Measurements from ENCODE around the gene PTPN13.

Gene PTPN13

DNA sequence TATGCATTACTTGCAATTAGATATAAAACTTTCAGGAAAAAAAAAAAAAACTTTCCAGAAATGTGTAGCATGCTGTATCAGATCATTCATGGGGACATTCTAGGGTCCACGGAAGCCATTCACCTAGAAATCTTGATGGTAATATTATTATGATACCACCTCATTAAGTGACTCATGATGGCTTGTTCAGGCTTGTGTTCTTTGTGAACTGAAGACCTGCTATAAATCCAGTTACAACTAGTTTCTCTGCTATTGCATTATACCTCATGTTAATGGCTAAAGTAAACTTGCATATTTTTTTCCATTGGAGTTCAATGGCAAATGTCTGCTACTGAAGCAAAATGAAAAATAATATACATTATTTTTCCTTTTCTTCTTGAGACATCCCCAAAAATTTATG is 35.3 kb upstream of the PTPN13 start:
- no peaks in the 10 kb centered on the region for H3K9me3 ChIP-seq (replicated peaks in 1 of 11)
- no peaks in the 10 kb centered on the region; a peak in 1 of 22 replicates for H4K20me1 ChIP-seq
- no peak overlapping the region for H3K4me3 ChIP-seq
- H3K27ac ChIP-seq: no peak overlapping the region
- no peaks in the 10 kb centered on the region for H3K36me3 ChIP-seq
- peaks cover 0 to 72% (median 0%) of the 10 kb centered on the region in 11 experiments; a peak in 4 of 22 replicates for H3K27me3 ChIP-seq
- H3K4me1 ChIP-seq: peaks cover 5 to 32% (median 21%) of the 10 kb centered on the region in 10 experiments; a peak in 17 of 20 replicates
- no peak overlapping the region for H3K9ac ChIP-seq
- TF ChIP-seq Cebpa-rat (IDR thresholded peaks at IDR 0.05): no peak
- H3K4me2 ChIP-seq: no peak overlapping the region

DNA sequence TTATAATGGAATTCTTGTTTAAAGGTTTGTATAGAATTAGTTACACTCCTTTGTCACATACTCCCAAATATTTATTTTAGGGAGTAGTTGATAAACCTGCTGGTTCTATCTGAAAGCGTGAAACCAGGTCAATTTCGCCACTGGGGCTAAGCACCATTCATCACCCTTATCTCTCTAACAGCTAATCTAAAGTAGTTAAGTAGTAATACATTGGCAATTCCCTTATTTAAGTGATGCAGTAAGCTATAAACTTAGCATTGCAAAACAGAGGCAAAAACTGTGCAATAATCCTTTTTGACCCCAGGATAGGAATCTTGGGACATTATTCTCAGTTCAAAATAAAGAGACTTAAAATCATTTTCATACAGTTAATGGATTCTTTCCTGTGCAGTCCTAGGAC is 33.7 kb upstream of the PTPN13 start:
- no peaks in the 10 kb centered on the region for H3K9me3 ChIP-seq (replicated peaks in 1 of 11)
- H3K4me2 ChIP-seq: no peak overlapping the region
- H3K4me3 ChIP-seq: no peak overlapping the region
- H4K20me1 ChIP-seq: no peaks in the 10 kb centered on the region
- peaks cover 0 to 70% (median 0%) of the 10 kb centered on the region in 11 experiments; a peak in 4 of 22 replicates for H3K27me3 ChIP-seq
- no peak for TF ChIP-seq Cebpa-rat (IDR thresholded peaks at IDR 0.05)
- H3K4me1 ChIP-seq: peaks cover 0 to 17% (median 6%) of the 10 kb centered on the region in 10 experiments; a peak in 8 of 20 replicates
- no peak overlapping the region for H3K9ac ChIP-seq
- no peaks in the 10 kb centered on the region for H3K36me3 ChIP-seq
- H3K27ac ChIP-seq: no peak overlapping the region

DNA sequence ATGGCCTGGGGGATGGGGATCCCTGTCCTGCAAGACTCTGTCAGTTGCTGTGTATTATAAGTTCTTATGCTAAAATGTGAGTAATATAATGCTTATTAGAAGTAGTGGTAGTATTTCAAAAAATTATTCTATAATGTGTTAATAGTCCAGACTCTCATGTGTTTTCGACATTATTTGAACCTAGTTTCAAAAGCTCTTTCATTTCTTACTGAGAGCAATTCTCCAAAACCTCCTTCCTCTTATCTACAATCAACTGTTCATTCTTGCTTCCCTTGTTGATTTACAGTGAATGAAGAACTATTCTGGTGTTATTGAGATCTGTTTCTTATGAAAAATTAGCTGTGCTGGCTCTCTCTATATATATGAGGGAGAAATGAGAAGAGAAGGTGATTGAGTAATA is 32.9 kb upstream of the PTPN13 start:
- Histone ChIP-seq H3K4me1 (peaks cover 0 to 21% (median 6%) of the 10 kb centered on the region in 10 experiments; a peak in 8 of 20 replicates), H4K20me1 (no peaks in the 10 kb centered on the region), H3K4me2 (no peak overlapping the region), H3K27ac (no peak overlapping the region), H3K4me3 (no peak overlapping the region), H3K36me3 (no peaks in the 10 kb centered on the region), H3K27me3 (peaks cover 0 to 70% (median 0%) of the 10 kb centered on the region in 11 experiments; a peak in 4 of 22 replicates), H3K9me3 (replicated peaks in 1 of 11) (no peaks in the 10 kb centered on the region), H3K9ac (no peak overlapping the region)
- no peak for TF ChIP-seq Cebpa-rat (IDR thresholded peaks at IDR 0.05)

DNA sequence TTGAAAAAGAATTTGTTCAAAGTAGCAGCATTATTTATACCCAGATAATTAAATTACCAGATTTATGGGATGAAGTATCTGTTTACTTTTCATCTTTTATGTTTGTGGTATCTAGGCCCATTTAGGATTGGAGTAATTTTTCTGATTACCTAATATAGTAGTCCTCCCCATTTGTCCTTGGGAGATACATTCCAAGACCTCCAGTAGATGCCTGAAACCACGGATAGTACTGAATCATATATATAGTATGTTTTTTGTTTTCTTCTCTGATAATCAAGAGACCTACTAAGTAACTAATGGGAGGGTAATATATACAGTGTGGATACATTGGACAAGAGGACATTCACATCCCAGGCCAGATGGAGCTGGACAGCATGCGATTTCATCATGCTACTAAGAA is 30.7 kb upstream of the PTPN13 start:
- H3K4me2 ChIP-seq: no peak overlapping the region
- H3K27me3 ChIP-seq: peaks cover 0 to 62% (median 0%) of the 10 kb centered on the region in 11 experiments; a peak in 4 of 22 replicates
- TF ChIP-seq Cebpa-rat (IDR thresholded peaks at IDR 0.05): no peak
- no peak overlapping the region for H3K27ac ChIP-seq
- H3K4me3 ChIP-seq: no peak overlapping the region
- peaks cover 0 to 7% (median 0%) of the 10 kb centered on the region in 10 experiments; a peak in 2 of 20 replicates for H3K4me1 ChIP-seq
- H4K20me1 ChIP-seq: no peaks in the 10 kb centered on the region
- no peaks in the 10 kb centered on the region for H3K9me3 ChIP-seq (replicated peaks in 1 of 11)
- no peak overlapping the region for H3K9ac ChIP-seq
- no peaks in the 10 kb centered on the region for H3K36me3 ChIP-seq

DNA sequence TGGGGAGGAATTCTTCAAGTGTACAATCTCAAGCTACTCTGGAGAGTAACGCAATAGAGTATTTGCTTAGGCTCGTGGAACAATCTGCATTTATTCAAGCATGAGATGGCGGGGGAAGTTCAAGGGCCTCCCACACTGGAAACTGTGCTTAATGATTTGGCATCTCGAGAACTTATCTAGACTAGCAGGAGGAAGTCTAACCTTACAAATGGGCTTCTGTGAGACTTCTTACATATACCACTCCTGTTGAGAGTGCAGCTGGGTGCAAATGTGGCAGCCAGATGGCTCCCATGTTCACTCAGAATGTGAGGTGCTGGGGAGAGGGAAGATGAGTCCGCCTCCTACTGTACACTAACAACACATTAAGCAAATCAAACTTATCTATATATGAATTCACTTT is 29.3 kb upstream of the PTPN13 start:
- no peak overlapping the region for H3K9ac ChIP-seq
- H3K27me3 ChIP-seq: peaks cover 0 to 49% (median 0%) of the 10 kb centered on the region in 11 experiments; a peak in 4 of 22 replicates
- H4K20me1 ChIP-seq: no peaks in the 10 kb centered on the region
- H3K4me2 ChIP-seq: no peak overlapping the region
- H3K9me3 ChIP-seq (replicated peaks in 1 of 11): no peaks in the 10 kb centered on the region
- H3K4me1 ChIP-seq: peaks cover 0 to 7% (median 0%) of the 10 kb centered on the region in 10 experiments; a peak in 2 of 20 replicates
- H3K36me3 ChIP-seq: no peaks in the 10 kb centered on the region
- H3K4me3 ChIP-seq: no peak overlapping the region
- no peak for TF ChIP-seq Cebpa-rat (IDR thresholded peaks at IDR 0.05)
- no peak overlapping the region for H3K27ac ChIP-seq

DNA sequence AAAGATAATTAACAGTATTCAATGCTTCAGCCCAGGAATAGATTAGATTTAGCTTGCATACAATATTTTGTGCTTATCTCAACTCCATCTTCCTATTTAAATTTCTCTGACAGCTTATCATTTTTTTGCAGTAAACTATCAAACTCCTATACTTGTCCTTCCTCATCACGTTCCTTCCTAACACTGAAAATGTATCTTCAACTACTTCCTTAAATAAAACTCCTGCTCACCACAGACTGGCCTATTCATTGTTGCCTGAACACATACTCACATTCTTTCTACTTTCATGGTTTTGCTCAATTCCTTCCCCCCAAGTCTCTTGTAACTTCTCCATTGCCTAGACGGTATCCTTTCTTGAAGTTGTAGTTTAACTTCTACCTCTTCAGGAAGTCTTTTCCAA is 28.5 kb upstream of the PTPN13 start:
- H4K20me1 ChIP-seq: no peaks in the 10 kb centered on the region
- H3K4me1 ChIP-seq: peaks cover 0 to 7% (median 0%) of the 10 kb centered on the region in 10 experiments; a peak in 2 of 20 replicates
- H3K36me3 ChIP-seq: no peaks in the 10 kb centered on the region
- H3K4me3 ChIP-seq: no peak overlapping the region
- peaks cover 0 to 42% (median 0%) of the 10 kb centered on the region in 11 experiments; a peak in 4 of 22 replicates for H3K27me3 ChIP-seq
- no peak overlapping the region for H3K9ac ChIP-seq
- H3K4me2 ChIP-seq: no peak overlapping the region; a peak in 1 of 22 replicates
- no peaks in the 10 kb centered on the region for H3K9me3 ChIP-seq (replicated peaks in 1 of 11)
- TF ChIP-seq Cebpa-rat (IDR thresholded peaks at IDR 0.05): no peak
- no peak overlapping the region for H3K27ac ChIP-seq

DNA sequence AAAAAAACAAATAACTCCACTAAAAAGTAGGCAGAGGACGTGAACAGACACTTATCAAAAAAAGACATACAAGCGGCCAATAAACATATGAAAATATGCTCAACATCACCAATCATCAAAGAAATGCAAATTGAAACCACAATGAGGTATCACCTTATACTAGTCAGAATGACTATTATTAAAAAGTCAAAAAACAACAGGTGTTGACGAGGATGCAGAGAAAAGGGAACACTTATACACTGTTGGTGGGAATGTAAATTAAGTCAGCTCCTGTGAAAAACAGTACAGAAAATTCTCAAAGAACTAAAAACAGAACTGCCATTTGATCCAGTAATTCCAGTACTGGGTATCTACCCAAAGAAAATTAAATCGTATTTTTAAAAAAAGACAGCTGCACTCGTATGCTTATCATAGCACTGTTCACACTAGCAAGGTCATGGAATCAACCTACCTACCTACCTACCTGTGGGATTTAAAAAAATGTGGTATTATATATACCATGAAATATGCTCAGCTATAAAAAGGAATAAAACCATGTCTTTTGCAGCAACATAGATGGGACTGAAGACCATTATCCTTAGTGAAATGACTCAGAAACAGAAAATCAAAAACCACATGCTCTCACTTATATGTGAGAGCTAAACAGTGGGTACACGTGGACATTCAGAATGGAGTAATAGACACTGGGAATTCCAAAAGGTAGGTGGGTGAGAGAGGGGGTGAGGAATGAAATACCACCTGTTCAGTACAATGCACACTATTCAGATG is 24.8 kb upstream of the PTPN13 start:
- Histone ChIP-seq H3K36me3 (no peaks in the 10 kb centered on the region), H4K20me1 (no peaks in the 10 kb centered on the region), H3K4me1 (peaks cover 0 to 7% (median 0%) of the 10 kb centered on the region in 10 experiments; a peak in 2 of 20 replicates), H3K9me3 (replicated peaks in 1 of 11) (no peaks in the 10 kb centered on the region), H3K4me2 (no peak overlapping the region), H3K4me3 (no peak overlapping the region), H3K27ac (no peak overlapping the region), H3K27me3 (peaks cover 0 to 11% (median 0%) of the 10 kb centered on the region in 11 experiments; a peak in 4 of 22 replicates), H3K9ac (no peak overlapping the region)
- TF ChIP-seq Cebpa-rat (IDR thresholded peaks at IDR 0.05): no peak

DNA sequence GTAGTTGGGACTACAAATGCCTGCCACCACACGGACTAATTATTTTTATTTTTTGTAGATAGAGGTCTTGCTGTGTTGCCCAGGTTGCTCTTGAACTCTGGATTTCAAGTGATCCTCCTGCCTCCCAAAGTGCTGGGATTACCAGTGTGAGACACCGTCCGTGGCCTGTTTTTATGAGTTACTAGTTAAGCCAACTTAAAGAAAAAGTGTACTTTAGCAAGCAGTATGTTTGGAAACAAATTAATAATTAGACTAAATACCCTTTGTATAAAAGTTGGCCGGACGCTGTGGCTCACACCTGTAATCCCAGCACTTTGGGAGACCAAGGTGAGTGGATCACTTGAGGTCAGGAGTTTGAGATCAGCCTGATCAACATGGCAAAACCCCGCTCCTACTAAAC is 14.2 kb upstream of the PTPN13 start:
- Histone ChIP-seq H4K20me1 (no peaks in the 10 kb centered on the region), H3K9ac (no peak overlapping the region), H3K36me3 (no peaks in the 10 kb centered on the region), H3K4me1 (peaks cover 0 to 5% (median under 1%) of the 10 kb centered on the region in 10 experiments; a peak in 7 of 20 replicates), H3K9me3 (replicated peaks in 1 of 11) (no peaks in the 10 kb centered on the region), H3K27ac (no peak overlapping the region), H3K4me3 (no peak overlapping the region), H3K4me2 (no peak overlapping the region), H3K27me3 (no peaks in the 10 kb centered on the region)
- no peak for TF ChIP-seq Cebpa-rat (IDR thresholded peaks at IDR 0.05)

DNA sequence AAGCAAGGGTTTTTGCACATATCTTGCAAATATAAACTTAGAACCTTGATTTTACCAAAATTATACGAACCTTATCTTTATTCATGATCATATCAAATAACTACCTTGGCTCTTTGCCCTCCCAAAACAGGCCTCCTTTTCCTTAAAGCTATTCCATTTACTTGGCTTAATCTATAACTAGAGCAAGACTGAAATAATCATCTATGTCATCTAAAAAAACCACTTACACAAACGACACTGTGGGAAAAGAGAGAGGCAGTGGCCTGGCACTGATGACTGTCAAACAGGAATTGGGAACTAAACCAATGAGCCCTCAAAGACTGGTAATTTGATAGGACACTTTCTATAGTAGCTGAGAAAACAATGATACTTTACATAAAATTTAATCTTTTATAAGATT is 11.7 kb upstream of the PTPN13 start:
- Histone ChIP-seq H4K20me1 (no peaks in the 10 kb centered on the region), H3K9me3 (replicated peaks in 1 of 11) (no peaks in the 10 kb centered on the region), H3K9ac (no peak overlapping the region), H3K27ac (no peak overlapping the region), H3K4me1 (peaks cover 0 to 30% (median 8%) of the 10 kb centered on the region in 10 experiments; a peak in 14 of 20 replicates), H3K4me3 (no peak overlapping the region), H3K36me3 (no peaks in the 10 kb centered on the region), H3K27me3 (no peaks in the 10 kb centered on the region), H3K4me2 (0 out of 22 replicates have a peak overlapping the region, but pooled peaks of 1 of the 11 experiments have one; percentile 26)
- TF ChIP-seq Cebpa-rat (IDR thresholded peaks at IDR 0.05): no peak
